Gastrocnemius medialis (tissue), 4 donors: ENCODE measurements around the gene SWAP70.

ENCODE experiments used
- CTCF ChIP-seq, 5 experiments: fragments of 450-650 bp in 3 of 5; fragments of 200-600 bp in 2 of 5; sonication (generic) in 2 of 5; IDR thresholded peaks in 4 of 5; conservative IDR thresholded peaks in 1 of 5; 1 replicate in 4 of 5; 2 replicates in 1 of 5; pipeline ENCODE4 v1.5.1; 2016 to 2019; ENCODE audit warnings: antibody characterized with exemption in 5 of 5, mild to moderate bottlenecking in 3 of 5, moderate library complexity in 3 of 5
- POLR2A ChIP-seq, 2 donors: fragments of 450-650 bp; IDR thresholded peaks; one replicate each; pipeline ENCODE4 v1.6.1; 2017; ENCODE audit warnings: antibody characterized with exemption in 2 of 2, mild to moderate bottlenecking in 2 of 2, moderate library complexity in 2 of 2

- TF ChIP-seq CTCF (IDR thresholded peaks at IDR 0.05 in 4 of 5, conservative IDR thresholded peaks at IDR 0.05 in 1 of 5): no peak
- no peak for TF ChIP-seq POLR2A (IDR thresholded peaks at IDR 0.05)
These were observed 7.0 kb upstream of the SWAP70 start for GRCh38 chr11:9656864-9657263.
